NCI-H2107 (cell line): ENCODE measurements around the gene NFRKB.

Experiments used
- DNase-seq: peaks from one replicate; lab custom pipeline; 2025; lab: John Stamatoyannopoulos, UW

NFRKB gene

DNA sequence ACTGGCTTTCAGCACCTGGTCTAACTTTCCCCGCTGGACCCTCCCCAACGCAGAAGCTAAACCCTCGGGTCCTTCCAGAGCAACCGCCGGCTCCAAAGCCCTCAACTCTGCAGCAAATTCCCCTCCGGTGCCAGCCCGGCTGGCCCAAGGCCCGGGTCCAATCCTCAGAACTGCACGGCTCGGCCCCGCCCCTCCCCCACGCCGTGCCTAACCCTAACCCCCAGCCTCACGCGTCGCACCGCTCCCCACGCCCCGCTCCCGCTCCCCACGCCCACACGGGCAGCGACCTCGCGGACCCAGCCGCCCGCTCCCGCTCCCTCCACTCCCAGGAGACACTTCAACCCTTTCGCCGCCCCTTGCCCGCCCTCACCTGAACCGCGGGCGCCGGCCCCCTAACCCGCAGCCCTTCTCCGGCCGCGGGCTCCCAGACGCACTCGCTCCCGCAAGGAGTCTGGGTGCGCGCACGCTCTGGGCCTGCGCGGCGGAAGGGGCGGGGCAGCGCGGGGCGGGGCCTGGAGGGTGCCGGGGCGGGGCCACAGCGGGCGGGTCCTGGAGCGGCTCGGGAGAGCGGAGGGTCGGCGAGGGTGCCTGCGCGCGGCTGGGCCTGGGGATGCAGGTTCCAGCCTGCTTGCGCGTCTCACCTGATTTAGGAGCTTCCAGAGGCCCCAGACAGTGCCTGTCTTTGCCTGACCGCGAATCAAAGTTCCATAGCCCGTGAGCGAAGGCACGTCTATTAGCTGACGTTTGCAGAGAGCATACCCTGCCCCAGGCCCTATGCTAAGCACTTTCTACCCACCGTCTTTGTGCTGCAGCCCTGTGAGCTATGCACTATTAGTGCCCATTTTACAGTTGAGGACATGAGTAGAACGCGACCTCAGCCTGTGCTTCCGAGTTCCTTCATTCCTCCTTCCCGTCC, at the start of gene NFRKB:
TSS of gene NFRKB (minus strand) at position 453 of the 916 bp plus-strand sequence. CDS start 2,729 bp downstream, outside the sequence.
- DNase-seq: peak; percentile 65

DNA sequence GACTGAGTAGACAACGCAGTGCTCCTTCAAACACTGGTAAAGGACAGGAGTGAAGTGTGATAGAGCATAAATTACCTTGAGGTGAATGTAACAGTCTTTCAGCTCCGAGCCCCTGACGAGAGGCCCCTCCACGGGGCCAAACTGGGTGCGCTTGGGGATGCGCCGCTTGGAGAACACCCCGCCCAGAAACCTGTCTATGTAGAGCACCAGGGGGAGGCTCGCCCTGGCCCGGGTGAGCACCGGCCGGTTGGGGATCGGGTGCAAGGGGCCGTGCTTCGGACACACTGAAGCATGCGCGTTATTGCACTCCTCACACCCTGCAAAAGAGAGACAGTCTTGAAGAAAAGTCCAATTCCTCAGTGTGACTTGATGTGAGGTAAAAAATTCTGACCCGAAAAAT, 49.3 kb upstream of the NFRKB start:
- DNase-seq: no peak

DNA sequence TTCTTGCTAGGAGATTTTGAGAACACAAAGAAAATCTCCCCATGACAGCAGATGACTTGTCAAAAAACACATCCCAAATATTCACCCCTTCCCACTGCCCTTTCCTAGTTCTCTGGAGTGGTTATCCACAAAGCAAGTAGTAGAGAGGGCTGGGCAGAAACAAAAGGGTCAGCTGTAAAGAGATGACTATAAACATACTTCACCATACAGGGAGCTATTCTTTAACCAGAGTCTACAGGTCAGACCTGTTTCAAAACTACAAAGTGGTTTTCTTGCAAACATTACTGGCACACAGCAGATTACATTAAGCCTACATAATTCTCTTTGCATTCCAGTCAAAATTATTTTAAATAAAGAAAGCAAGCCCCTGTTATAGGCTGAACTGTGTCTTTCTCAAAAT, 47.7 kb upstream of the NFRKB start:
- no peak for DNase-seq

DNA sequence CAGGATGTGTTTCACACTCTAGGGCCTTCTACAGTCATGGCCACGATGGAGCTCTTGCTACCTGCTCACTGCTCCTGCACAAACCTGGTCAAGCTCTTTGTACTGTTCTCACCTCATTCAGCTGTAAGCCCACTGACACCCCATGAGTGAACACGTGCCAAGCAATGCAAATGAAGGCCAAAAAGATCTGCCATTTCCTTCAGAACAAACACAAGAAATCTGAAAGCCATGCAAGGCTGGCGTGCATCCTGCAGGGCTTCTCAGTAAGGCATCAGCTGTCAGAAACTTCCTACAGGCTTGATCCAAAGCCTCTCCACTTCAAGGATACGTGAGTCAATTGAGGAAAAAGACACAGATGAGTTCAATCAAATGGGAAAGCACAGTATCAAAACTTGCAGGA, 44.1 kb upstream of the NFRKB start:
- DNase-seq: no peak

DNA sequence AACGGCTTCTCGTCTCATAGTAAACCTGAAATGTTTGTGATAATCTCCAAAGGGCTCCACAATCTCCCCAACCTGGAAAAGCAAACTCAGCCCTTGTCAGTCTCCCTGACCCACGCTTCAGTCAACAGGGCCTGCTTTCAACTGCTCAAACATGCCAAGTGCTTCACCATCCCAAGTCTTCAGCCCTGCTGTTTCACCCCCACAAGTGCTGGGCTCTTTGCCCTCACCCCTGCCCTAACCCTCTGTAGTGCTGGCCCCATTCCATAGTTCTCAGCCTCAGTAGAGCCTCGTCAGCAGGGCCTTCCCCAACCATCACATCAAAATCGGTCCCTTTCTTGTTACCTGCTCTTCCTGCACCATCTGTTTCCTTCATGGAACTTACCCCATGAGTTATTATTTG, 43.4 kb upstream of the NFRKB start:
- DNase-seq: no peak

DNA sequence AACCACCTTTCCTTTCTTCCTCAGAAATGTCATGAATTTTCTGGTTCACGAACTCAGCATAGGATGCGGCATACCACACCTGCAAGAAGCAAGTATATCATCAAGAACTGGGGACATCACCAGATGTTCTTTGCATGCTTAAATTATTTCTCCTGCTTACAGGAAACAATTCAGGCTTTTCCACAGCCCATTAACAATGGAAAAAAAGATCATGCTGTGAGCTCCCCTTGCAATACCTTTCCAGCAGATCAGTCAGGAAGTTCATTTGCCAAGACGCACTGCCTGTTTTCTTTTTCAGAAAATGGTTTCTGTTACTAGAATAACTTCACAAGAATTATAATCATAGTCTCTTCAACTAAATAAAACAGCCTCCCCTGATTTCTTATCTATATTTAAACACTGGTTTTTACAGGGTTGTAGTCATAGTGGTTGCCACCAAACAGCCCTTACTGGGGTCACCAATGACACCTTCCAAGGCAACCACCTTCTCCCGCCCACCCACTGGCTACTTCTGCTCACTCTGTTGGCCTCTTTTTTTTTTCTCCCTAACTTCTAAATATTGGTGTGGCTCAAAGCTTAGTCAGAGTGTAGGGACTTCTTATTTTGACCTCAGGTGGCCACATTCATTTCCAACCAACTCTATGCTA, 42.3 kb upstream of the NFRKB start:
- DNase-seq: no peak

DNA sequence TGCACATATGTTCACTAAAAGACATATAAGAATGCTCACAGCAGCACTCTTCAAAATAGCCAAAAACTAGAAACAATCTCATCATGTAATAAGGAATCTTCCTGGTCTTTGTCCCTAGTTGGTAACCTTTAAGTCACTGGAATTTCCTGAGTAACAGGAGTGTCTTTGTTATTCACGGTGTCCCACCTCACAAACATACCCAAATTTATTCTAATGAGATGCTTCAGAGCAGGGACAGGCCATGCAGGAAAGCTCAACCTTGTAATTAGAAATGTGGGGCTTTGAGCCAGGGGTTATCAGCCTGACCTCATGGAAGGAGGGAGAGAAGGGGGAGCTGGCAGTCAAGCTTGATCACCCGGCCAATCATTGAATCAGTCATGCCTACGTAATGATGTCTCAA, 40.3 kb upstream of the NFRKB start:
- no peak for DNase-seq

DNA sequence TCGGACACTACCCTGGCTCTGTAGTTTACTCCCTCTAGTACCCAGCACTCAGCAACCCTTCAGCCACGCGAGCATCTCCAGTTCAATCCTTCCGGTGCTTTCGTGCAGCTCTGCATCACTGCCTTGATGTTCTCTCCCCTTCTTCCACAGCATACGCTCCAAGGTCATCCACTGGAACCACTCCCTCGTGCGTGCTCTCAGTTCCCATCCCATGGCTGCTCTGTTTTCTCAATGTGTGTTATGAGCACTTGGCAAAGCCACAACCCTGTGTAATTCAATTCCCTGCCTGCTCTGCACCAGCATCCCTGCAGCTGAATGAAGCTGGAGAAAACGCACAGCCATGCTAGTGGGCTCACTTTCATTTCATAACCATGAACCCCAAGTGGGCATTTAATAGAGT, 38.5 kb upstream of the NFRKB start:
- peak; percentile 36 for DNase-seq

DNA sequence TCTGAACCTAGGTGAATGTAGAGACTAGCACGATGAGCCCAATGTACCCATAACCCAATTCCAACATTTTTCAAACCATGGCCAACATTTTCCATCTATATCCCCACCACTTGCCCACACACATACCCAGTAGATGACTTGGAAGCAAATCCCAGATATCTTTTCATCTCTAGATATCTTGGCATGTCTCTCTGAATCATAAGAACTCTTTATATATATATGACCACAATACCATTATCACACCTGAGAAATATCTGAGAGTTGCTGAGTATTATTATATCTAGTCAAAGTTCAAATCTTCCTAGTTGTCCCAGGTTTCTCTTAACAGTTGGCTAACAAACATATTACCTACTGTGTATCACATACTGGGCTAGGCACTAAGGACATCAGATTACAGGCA, 37.9 kb upstream of the NFRKB start:
- DNase-seq: no peak

DNA sequence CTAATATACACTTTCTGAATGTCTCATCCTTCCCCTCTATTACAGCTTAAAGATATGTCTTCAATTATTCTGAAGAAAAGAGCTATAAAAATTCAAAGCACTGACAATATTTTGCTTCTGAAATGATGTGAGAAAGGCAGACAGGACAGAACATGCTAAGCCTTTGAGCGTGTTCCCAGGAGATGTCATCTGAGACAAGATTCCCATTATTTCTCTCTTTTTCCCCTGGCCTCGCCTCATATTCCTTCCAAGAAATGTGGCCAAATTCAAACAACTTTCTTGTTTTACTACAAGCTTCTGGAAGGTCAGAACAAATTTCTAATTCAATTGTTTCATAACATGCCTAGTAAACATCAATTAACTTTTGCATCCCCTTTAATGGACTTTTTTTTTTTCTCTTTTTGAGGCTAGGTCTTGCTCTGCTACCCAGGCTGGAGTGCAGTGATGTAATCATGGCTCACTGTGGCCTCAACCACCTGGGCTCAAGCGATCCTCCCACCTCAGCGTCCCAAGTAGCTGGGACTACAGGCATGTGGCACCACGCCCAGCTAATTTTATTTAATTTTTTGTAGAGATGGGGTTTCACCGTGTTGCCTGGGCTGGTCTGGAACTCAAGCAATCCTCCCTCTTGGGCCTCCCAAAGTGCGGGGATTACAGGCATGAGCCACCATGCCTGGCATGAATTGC, 37.1 kb upstream of the NFRKB start:
- DNase-seq: no peak

DNA sequence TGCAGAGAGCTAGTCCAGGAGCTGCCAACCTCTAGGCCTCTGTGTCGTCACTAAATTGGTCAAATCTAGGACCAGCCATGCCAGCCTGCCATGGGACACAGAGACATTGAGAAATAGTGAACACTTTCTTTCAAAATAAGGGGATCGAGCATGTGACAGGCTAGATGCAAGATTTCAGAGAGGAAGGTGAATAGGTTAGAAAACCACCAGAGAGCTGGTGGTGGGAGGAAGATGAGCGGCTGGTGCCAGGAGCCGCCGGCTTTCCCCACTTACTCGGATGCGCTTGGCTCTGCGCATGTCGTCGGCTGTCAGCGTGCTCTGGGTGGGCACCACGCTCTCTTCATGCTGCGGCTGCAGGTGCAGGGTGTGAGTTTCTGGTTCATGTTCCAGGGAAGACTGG, 35.4 kb upstream of the NFRKB start:
- DNase-seq: no peak

DNA sequence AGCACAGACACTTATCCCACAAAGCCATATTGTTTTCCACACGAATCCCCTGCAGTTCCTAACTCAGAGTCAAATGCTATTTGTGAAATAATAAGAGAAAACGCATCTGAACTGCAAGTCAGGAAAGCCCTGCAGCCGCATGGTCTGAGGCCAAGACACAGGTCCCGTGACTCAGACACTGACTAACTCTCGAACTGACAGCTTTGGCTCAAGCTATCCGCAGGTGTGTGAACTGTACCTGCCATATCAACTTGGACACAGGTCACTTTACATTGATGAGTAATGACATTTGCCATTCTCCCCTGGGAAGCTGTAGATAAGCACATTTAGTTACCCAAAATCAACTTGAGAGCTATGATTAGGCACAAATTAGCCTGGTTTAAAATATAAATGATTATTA, 34.9 kb upstream of the NFRKB start:
- DNase-seq: no peak

DNA sequence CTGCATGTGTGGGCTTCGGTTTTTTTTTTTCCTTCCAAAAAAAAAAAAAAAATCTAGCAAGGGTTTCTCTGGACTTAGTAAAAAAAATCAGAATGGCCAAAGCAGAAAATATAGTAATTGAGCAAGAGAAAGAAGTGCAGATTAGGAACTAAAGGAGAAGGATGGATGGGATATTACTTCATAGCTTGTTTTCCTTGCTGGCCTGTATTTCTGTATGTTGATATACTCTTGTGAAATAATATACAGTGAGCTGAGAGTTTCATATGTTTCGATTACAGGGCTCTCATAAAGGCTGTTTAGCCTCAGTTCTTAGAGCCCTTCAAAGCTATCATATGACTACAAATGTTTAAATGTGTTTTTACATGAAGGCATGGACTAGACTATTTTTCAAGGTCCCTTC, 34.3 kb upstream of the NFRKB start:
- DNase-seq: no peak

DNA sequence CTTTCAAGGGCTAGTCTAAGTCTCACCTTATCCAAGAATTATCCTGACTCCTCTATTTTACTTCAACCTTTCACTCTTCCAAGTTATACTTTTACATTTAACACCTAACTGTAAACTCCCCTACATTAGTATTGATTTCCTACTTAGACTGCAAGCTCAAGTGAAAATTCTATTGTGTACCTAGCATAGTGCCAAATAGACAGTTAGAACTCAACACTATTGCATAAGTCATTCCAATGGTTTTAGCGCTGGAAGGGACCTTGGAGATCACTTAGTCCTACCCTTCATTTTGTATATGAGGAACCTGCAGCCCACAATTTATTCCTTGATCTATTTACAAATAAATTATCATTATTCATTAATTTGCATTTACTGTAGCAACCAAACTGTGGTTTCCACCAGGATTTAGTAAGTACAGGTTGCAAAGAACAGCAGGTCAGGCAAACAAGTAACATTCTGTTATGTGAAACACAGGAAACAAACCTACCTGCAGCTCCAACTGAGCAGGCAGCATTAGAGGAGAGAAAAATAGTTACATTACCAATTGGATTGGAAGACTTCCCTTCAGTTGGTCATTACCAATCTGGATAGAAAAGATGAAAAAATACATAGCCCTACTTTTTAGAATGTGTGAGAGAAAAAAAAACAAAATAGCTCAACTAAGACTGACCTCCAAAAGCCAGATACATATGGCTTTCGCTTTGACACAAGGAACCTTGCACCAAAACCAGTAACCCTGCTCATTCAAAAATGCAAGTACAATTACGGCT, 33.7 kb upstream of the NFRKB start:
- DNase-seq: no peak

DNA sequence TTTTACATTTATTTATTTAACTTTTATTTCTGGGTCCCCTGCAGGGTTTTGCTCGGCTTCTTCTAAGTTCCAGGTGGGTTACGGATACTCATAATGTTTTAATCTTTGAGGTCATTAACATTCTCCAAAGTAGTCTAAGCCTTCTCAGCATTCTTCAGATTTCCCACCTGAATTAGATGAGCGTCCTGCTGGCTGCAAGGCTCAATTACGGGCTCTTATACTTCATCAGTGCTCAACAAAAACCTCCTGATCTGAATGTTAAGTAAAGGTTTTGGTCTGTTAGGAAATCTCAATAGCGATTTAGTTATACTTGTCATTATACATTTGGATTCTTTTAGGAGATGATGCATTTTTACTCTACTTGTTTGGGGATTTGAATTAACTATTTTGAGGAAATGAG, 27.3 kb upstream of the NFRKB start:
- no peak for DNase-seq

DNA sequence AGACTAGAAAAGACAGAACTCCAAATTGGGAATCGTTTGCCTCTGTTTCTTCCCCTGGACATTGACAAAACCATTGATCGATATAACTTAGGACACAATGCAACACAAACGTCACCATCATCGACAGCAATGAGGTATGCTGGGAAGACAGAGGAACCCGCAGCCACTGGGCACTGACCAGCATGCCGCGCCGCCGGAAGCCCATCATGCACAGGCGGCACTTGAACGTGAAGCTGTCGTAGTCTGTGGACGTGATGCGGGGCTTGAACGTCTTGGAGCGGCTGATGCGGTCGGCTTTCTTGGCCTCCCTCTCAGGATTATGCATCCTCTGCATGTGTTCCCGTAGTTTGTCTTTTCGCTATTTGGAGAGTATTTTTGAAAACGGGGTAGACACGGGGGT, 23.0 kb upstream of the NFRKB start:
- DNase-seq: no peak

DNA sequence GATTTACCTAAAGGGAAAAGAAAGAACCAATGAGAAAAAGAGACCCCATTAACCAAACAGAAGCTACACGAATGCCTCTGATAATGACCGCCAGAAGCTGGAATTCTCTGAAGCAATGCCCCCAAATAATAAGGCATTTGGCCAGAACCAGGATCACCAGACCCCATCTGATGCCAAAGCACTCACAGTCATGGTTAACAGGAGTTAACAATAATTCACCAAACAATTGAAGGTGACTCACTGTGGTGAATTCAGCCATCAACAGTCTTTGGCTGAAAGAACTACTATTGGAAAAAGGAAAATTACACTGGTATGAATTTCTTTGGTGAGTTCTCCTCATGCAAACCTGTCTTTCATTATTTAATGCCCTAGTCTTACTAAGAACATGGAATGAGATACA, 21.9 kb upstream of the NFRKB start:
- no peak for DNase-seq

DNA sequence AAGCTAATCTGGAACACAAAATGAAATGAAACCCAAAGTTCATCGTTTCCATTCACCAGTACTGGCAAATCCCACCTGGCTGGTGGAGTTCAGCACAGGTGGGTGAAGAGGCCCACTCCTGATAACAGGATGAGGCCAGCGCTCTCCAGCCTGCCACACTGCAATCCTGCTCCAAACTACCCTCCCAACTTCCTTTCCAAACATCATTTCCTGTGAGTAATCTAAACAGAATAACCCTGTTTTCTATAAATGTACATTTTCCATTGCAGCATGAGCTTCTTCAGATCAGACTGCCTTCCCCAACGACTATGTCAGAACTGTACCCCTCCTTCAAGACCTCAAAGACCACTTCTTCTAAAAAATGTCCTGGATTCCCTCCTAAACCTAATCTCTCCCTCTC, 15.9 kb upstream of the NFRKB start:
- no peak for DNase-seq

DNA sequence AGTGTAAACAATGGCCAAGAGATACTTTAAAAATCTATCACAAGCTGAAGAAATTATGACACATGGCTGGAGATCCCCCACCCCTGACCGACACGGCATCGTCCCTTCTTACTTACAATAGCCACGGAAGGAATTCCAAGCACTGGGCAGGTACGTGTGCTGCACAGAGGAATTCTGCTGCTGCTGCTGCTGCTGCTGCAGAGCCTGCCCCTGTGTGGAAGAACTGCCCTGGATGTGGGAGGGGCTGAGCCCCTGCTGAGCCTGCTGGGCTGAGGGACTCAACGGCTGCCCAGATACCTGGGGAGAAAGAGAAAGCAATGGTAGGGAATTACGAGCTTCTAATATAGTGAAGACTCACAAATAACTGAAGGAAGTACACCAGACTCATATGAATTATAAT, 15.0 kb upstream of the NFRKB start:
- DNase-seq: no peak

DNA sequence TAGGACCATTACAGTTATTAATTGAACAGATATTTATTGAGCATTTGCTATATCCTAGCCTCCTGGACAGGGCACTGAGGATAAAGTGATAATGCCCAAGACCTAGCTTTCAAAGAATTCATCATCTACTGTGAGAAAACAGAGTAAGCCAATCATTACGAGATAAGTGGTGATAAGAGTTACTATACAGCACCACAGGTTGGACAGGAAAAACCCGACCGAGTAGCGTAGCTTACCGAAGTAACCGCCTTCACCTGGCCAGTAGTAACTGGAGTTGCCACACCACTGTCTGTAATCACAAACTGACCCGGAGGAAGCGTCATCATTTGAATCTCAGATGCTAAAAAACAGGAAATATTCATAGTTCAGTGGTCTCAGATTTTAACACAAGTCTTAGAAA, 10.0 kb upstream of the NFRKB start:
- no peak for DNase-seq

DNA sequence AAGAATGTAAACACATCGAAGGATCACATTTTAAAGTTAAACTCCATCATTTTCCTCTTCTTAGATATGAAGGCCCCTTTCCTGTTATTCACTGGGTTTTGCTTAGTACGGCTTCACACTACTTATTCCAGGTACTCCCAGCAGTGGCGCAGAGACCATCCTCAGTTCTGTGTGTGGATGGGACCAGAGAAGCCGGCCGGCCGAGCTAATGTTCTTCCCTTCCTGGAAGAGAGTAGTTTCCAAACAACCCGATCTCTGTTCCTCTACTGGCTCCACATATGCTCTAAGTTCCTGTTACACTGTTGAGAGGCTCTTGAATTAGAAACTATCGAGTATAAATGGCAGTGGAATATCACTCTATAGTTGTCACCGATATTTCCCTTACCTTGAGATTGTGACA, 684 bp upstream of the NFRKB start:
- DNase-seq: no peak
